ENCODE results near the gene GH1.

DNA sequence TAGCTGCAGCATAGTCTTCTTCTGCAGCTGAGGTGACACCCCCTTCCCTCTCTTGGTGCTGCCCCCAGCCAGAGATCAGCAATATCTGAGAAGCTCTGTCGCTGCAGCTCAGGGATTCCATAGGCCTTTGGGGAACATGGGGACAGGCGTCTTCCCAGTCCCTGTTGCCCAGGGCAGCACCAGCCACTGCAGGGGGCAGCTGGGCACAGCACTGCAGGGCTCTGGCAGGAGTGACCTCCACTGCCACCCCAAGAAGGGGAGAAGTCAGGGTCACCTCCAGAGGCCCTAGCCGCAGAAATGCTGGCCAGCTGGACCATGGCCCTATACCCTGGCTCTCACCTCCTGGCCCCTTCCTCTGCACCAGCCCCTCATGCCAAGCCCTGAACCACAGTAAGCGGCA is 37.2 kb upstream of the GH1 start:
- no peak for TF ChIP-seq CTCF (IDR thresholded peaks at IDR 0.05)
- no peak for TF ChIP-seq POLR2A (IDR thresholded peaks at IDR 0.05)

Measured in testis (tissue), 2 donors.